DND-41 (cell line): ENCODE results near the gene PPP1R13B.

Experiments
- EZH2 ChIP-seq: IDR thresholded peaks from 3 replicates; pipeline ENCODE4 v1.6.1; 2012; ENCODE audit warnings: borderline replicate concordance, low read depth, mild to moderate bottlenecking, moderate library complexity, low read length, inconsistent platforms; ENCODE audit not compliant: severe bottlenecking
- TF ChIP-seq, protein P1 (sequence below): IDR thresholded peaks from 2 replicates; pipeline ENCODE4 v1.5.1; 2012; ENCODE audit warnings: borderline replicate concordance, low read length, moderate library complexity, mild to moderate bottlenecking; ENCODE audit not compliant: poor library complexity, severe bottlenecking; ENCODE audit errors: extremely low read depth

- TF ChIP-seq, protein P1, sequence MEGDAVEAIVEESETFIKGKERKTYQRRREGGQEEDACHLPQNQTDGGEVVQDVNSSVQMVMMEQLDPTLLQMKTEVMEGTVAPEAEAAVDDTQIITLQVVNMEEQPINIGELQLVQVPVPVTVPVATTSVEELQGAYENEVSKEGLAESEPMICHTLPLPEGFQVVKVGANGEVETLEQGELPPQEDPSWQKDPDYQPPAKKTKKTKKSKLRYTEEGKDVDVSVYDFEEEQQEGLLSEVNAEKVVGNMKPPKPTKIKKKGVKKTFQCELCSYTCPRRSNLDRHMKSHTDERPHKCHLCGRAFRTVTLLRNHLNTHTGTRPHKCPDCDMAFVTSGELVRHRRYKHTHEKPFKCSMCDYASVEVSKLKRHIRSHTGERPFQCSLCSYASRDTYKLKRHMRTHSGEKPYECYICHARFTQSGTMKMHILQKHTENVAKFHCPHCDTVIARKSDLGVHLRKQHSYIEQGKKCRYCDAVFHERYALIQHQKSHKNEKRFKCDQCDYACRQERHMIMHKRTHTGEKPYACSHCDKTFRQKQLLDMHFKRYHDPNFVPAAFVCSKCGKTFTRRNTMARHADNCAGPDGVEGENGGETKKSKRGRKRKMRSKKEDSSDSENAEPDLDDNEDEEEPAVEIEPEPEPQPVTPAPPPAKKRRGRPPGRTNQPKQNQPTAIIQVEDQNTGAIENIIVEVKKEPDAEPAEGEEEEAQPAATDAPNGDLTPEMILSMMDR = no peak
- no peak for TF ChIP-seq EZH2
Observed at GRCh38 chr14:103887170-103887501, 39.8 kb upstream of the PPP1R13B start.
